GM12873 (cell line): ENCODE data around the gene PRAMEF12.

Experiments used
- CTCF ChIP-seq: IDR thresholded peaks from 2 replicates; pipeline ENCODE4 v1.5.1; 2012; ENCODE audit warnings: low read depth, mild to moderate bottlenecking, moderate library complexity, low read length, control low read depth; ENCODE audit not compliant: insufficient read depth; ENCODE audit errors: missing control alignments

The PRAMEF12 gene

GRCh38 chr1:12811409-12811784 is 37.9 kb downstream of the PRAMEF12 start:
- TF ChIP-seq CTCF: no peak
